Measurements from ENCODE around the gene RNF34.

DNA sequence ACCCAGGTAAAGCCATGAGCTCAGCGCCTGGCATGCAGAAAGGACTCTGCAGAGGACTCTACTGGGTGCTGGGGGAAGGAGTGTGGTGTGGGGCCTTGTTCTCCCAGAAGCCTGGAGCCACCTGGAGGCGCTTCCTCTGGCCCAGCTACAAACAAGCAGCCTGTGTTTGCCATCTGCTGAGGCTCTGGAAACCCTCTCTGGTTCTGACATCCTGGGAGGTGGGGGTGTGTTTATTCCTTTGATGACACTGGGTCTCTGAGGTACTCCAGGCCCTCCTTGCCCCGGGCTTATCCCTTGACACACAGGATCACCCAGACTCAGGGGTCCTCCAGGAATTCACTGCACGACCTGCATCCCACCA lies 44.9 kb downstream of the RNF34 start:
- TF ChIP-seq, protein P1, sequence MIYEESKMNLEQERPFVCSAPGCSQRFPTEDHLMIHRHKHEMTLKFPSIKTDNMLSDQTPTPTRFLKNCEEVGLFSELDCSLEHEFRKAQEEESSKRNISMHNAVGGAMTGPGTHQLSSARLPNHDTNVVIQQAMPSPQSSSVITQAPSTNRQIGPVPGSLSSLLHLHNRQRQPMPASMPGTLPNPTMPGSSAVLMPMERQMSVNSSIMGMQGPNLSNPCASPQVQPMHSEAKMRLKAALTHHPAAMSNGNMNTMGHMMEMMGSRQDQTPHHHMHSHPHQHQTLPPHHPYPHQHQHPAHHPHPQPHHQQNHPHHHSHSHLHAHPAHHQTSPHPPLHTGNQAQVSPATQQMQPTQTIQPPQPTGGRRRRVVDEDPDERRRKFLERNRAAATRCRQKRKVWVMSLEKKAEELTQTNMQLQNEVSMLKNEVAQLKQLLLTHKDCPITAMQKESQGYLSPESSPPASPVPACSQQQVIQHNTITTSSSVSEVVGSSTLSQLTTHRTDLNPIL (CRISPR knock-in tag; IDR thresholded peaks at IDR 0.05; ENCODE audit: low read depth), result no peak
- TF ChIP-seq, protein P2, sequence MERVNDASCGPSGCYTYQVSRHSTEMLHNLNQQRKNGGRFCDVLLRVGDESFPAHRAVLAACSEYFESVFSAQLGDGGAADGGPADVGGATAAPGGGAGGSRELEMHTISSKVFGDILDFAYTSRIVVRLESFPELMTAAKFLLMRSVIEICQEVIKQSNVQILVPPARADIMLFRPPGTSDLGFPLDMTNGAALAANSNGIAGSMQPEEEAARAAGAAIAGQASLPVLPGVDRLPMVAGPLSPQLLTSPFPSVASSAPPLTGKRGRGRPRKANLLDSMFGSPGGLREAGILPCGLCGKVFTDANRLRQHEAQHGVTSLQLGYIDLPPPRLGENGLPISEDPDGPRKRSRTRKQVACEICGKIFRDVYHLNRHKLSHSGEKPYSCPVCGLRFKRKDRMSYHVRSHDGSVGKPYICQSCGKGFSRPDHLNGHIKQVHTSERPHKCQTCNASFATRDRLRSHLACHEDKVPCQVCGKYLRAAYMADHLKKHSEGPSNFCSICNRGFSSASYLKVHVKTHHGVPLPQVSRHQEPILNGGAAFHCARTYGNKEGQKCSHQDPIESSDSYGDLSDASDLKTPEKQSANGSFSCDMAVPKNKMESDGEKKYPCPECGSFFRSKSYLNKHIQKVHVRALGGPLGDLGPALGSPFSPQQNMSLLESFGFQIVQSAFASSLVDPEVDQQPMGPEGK (CRISPR knock-in tag; IDR thresholded peaks at IDR 0.05; ENCODE audit: borderline replicate concordance), result no peak
- no peak for TF ChIP-seq ZNF565 (CRISPR knock-in tag; conservative IDR thresholded peaks at IDR 0.05; ENCODE audit: low read depth)

Data from SK-N-SH treated with all-trans-retinoic acid at 6 μM for 48 hours (cell line).